WTC11 (cell line): ENCODE measurements around the gene FCRL5. TPM values are rescaled to one million over a fixed set of nuclear protein-coding genes. Genes with fewer than 3 reads are reported as not detected.

Experiments used
- ATAC-seq: fragments of 200-7000 bp; cut with Tn5 transposase; 2 replicates; pipeline ENCODE4 v1.10.0; 2021; ENCODE audit warnings: mild to moderate bottlenecking, moderate library complexity
- CTCF ChIA-PET: fragments of 300-600 bp; sonication (Branson Sonifier 250); formaldehyde crosslinking; loops from one replicate; lab custom pipeline; 2021; ENCODE audit warnings: antibody characterized with exemption; lab: Charles Lee
- POLR2A ChIA-PET: fragments of 350-600 bp; sonication (Branson Sonifier 250); formaldehyde crosslinking; loops from one replicate; lab custom pipeline; 2021; ENCODE audit warnings: antibody characterized with exemption; lab: Charles Lee
- DNase-seq: peaks from one replicate; pipeline ENCODE4 v3.0.0; 2021; ENCODE audit warnings: low spot score
- H3K27ac Mint-ChIP-seq: 2 replicates; pipeline ENCODE4 v1.8.0; 2021; ENCODE audit warnings: mixed read lengths
- H3K27me3 Mint-ChIP-seq: 2 replicates; pipeline ENCODE4 v1.8.0; 2021; ENCODE audit warnings: low read depth, mild to moderate bottlenecking, moderate library complexity, mixed read lengths
- H3K36me3 Mint-ChIP-seq: 2 replicates; pipeline ENCODE4 v1.8.0; 2021; ENCODE audit warnings: mixed read lengths
- H3K4me1 Mint-ChIP-seq: 2 replicates; pipeline ENCODE4 v1.8.0; 2022; ENCODE audit warnings: mixed read lengths
- H3K4me3 Mint-ChIP-seq: 2 replicates; pipeline ENCODE4 v1.8.0; 2021; ENCODE audit warnings: mild to moderate bottlenecking, moderate library complexity, mixed read lengths
- H3K9me3 Mint-ChIP-seq: 2 replicates; pipeline ENCODE4 v1.8.0; 2021; ENCODE audit warnings: mixed read lengths
- CREM ChIP-seq: sonication (generic); formaldehyde crosslinking; IDR thresholded peaks from 2 replicates; pipeline ENCODE4 v1.8.1; 2022; ENCODE audit warnings: mild to moderate bottlenecking, missing genetic modification reagents, moderate library complexity
- CTCF ChIP-seq: fragments of 200-600 bp; IDR thresholded peaks from 2 replicates; pipeline ENCODE4 v1.8.0; 2022; ENCODE audit warnings: antibody characterized with exemption
- ELF4 ChIP-seq: sonication (generic); formaldehyde crosslinking; IDR thresholded peaks from 2 replicates; pipeline ENCODE4 v1.8.1; 2022; ENCODE audit warnings: low read depth, mild to moderate bottlenecking, moderate library complexity, missing genetic modification reagents
- ERG ChIP-seq: fragments of 250-450 bp; sonication (Bioruptor Pico); IDR thresholded peaks from 2 replicates; pipeline ENCODE4 v1.8.0; 2021; ENCODE audit warnings: mild to moderate bottlenecking
- IRF1 ChIP-seq: sonication (generic); formaldehyde crosslinking; IDR thresholded peaks from 2 replicates; pipeline ENCODE4 v1.8.0; 2023; ENCODE audit warnings: missing genetic modification reagents
- NR3C1 ChIP-seq: sonication (generic); formaldehyde crosslinking; conservative IDR thresholded peaks from 2 replicates; pipeline ENCODE4 v1.8.1; 2023; ENCODE audit warnings: low read depth, mild to moderate bottlenecking, missing genetic modification reagents
- PREB ChIP-seq: sonication (generic); formaldehyde crosslinking; IDR thresholded peaks from 2 replicates; pipeline ENCODE4 v1.8.1; 2022; ENCODE audit warnings: mild to moderate bottlenecking, missing genetic modification reagents, moderate library complexity, borderline replicate concordance
- TCF7 ChIP-seq: sonication (generic); formaldehyde crosslinking; IDR thresholded peaks from 2 replicates; pipeline ENCODE4 v1.8.0; 2022; ENCODE audit warnings: mild to moderate bottlenecking, low read depth, missing genetic modification reagents, moderate library complexity
- TP53 ChIP-seq: sonication (generic); formaldehyde crosslinking; IDR thresholded peaks from 2 replicates; pipeline ENCODE4 v1.8.1; 2023; ENCODE audit warnings: mild to moderate bottlenecking, missing genetic modification reagents
- ZMAT4 ChIP-seq: fragments of 250-450 bp; sonication (Bioruptor Pico); IDR thresholded peaks from 2 replicates; pipeline ENCODE4 v1.9.0; 2021; ENCODE audit warnings: mild to moderate bottlenecking
- ZNF121 ChIP-seq: sonication (generic); formaldehyde crosslinking; IDR thresholded peaks from 2 replicates; pipeline ENCODE4 v1.8.0; 2023; ENCODE audit warnings: missing genetic modification reagents
- ZNF219 ChIP-seq: sonication (generic); formaldehyde crosslinking; IDR thresholded peaks from 2 replicates; pipeline ENCODE4 v1.8.0; 2023; ENCODE audit warnings: missing genetic modification reagents, mild to moderate bottlenecking, borderline replicate concordance
- ZNF396 ChIP-seq: fragments of 250-450 bp; sonication (Bioruptor Pico); IDR thresholded peaks from 2 replicates; pipeline ENCODE4 v1.8.0; 2021; ENCODE audit warnings: mild to moderate bottlenecking, moderate library complexity, borderline replicate concordance
- ZNF423 ChIP-seq: fragments of 250-450 bp; sonication (Bioruptor Pico); IDR thresholded peaks from 2 replicates; pipeline ENCODE4 v2.1.2; 2022; ENCODE audit warnings: mild to moderate bottlenecking, moderate library complexity
- ZNF512 ChIP-seq: sonication (generic); formaldehyde crosslinking; IDR thresholded peaks from 2 replicates; pipeline ENCODE4 v1.8.1; 2022; ENCODE audit warnings: missing genetic modification reagents, borderline replicate concordance
- ZNF532 ChIP-seq: fragments of 250-450 bp; sonication (Bioruptor Pico); IDR thresholded peaks from 2 replicates; pipeline ENCODE4 v1.9.0; 2021; ENCODE audit warnings: mild to moderate bottlenecking, borderline replicate concordance
- total RNA-seq: library from RNA; stranded (reverse); gene quantifications from 3 replicates; pipeline ENCODE4 v1.2.3, GENCODE V29; 2021

The FCRL5 gene
- total RNA-seq, 1 experiment from 2014 or later = 0.70 TPM

GRCh38 chr1:157540160-157540748 lies 12.1 kb downstream of the FCRL5 start:
- Mint-ChIP-seq H3K9me3 (peaks cover 33% of the 10 kb centered on the region), H3K4me1 (peaks cover 41% of the 10 kb centered on the region), H3K36me3 (peaks cover 27% of the 10 kb centered on the region), H3K27ac (peak overlapping the region; percentile 76), H3K4me3 (peak overlapping the region; percentile 18), H3K27me3 (peaks cover 6% of the 10 kb centered on the region; the same call in 1 of the 2 replicates)
- CTCF ChIA-PET = interaction anchor here (1.2 to 1.9 kb wide), 3 partner anchors 35 to 345 kb away, joined by 4 to 8 read pairs (median 6); no protein-coding TSS in a partner anchor
- DNase-seq (no peak), ATAC-seq (peak; percentile 82)
- TF ChIP-seq ZNF121 (CRISPR knock-in tag) = no peak
- TF ChIP-seq CREM (CRISPR knock-in tag) = no peak
- no peak for TF ChIP-seq IRF1
- TF ChIP-seq ZNF423 (CRISPR knock-in tag) = 0 out of 2 replicates have a peak, but pooled peaks have one; percentile 8
- POLR2A ChIA-PET = no interaction called here

- TF ChIP-seq PREB (no peak), ZMAT4 (CRISPR knock-in tag) (no peak), ZNF219 (CRISPR knock-in tag) (no peak), CTCF (no peak), ZNF512 (CRISPR knock-in tag) (no peak), TP53 (CRISPR knock-in tag) (no peak), ZNF532 (CRISPR knock-in tag) (no peak), ERG (CRISPR knock-in tag) (no peak), ELF4 (CRISPR knock-in tag) (no peak), TCF7 (no peak), ZNF396 (no peak), NR3C1 (CRISPR knock-in tag) (no peak)
- Mint-ChIP-seq H3K4me3 (no peak overlapping the region), H3K27ac (peak overlapping the region; percentile 76), H3K27me3 (peaks cover 6% of the 10 kb centered on the region; the same call in 1 of the 2 replicates), H3K9me3 (peaks cover 38% of the 10 kb centered on the region), H3K4me1 (peaks cover 37% of the 10 kb centered on the region), H3K36me3 (peaks cover 27% of the 10 kb centered on the region)
- ChIA-PET CTCF (interaction anchor here (1.2 to 1.9 kb wide), 3 partner anchors 34 to 345 kb away, joined by 4 to 8 read pairs (median 6); no protein-coding TSS in a partner anchor), POLR2A (no interaction called here)
- ATAC-seq = no peak
- no peak for DNase-seq
These were observed 12.7 kb downstream of the FCRL5 start for GRCh38 chr1:157539568-157539967.
